Ureter (tissue), 1 donor: Measurements from ENCODE around the gene STK36. TPM values are rescaled to one million over a fixed set of nuclear protein-coding genes. Genes with fewer than 3 reads are reported as not detected.

Experiments used
- DNase-seq: peaks from one replicate; pipeline ENCODE4 v3.0.0-alpha.2; 2020; ENCODE audit warnings: low spot score
- total RNA-seq: library from RNA; stranded (reverse); gene quantifications from one replicate; pipeline ENCODE4 v1.2.4, GENCODE V29; 2023
- donor health status: DM: yes; HTN: yes; CAD: no.

The STK36 gene
- total RNA-seq, 1 donor from 2014 or later, result 55.4 TPM

- DNase-seq, result no peak
Observed at GRCh38 chr2:218746960-218747359, 75.1 kb downstream of the STK36 start.

- no peak for DNase-seq
Observed at GRCh38 chr2:218748741-218749441, 77.0 kb downstream of the STK36 start.

Other genes starting within 250 kb of the STK36 start
- gene USP37, start 103.7 kb upstream of the STK36 start, total RNA-seq, result 24.8 TPM
- gene CNOT9, start 103.2 kb upstream of the STK36 start, total RNA-seq, result 59.6 TPM
- 3.9 TPM for gene PLCD4, start 64.2 kb upstream of the STK36 start, total RNA-seq
- gene ZNF142, start 12.5 kb upstream of the STK36 start, total RNA-seq, result 35.4 TPM
- 48.2 TPM for gene BCS1L, start 12.4 kb upstream of the STK36 start, total RNA-seq
- gene RNF25, start 84 bp upstream of the STK36 start, total RNA-seq, result 33.7 TPM
- 39.1 TPM for gene TTLL4, start 38.7 kb downstream of the STK36 start, total RNA-seq
- gene CYP27A1, start 110.1 kb downstream of the STK36 start, total RNA-seq, result 16.4 TPM
- gene PRKAG3, start 159.7 kb downstream of the STK36 start, total RNA-seq, result not detected
- 0.78 TPM for gene WNT6, start 187.7 kb downstream of the STK36 start, total RNA-seq
- gene WNT10A, start 208.8 kb downstream of the STK36 start, total RNA-seq, result 4.0 TPM